HG03196 (cell line): ENCODE measurements around the gene RND2.
"Not testable (repeated sequence)": the region's sequence is repeated elsewhere in the genome, so short reads cannot be mapped to it uniquely, and the experiment has no call there.

ENCODE experiments used
- ATAC-seq: cut with Tn5 transposase; IDR thresholded peaks from one replicate; pipeline ENCODE4 v1.9.1; 2021; ENCODE audit not compliant: unreplicated experiment

Gene RND2, protein sequence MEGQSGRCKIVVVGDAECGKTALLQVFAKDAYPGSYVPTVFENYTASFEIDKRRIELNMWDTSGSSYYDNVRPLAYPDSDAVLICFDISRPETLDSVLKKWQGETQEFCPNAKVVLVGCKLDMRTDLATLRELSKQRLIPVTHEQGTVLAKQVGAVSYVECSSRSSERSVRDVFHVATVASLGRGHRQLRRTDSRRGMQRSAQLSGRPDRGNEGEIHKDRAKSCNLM

GRCh38 chr17:43024407-43025289 lies at the start of gene RND2:
TSS of gene RND2 (plus strand) at chr17:43025231. CDS start at chr17:43025348, 117 bp downstream.
- ATAC-seq = no peak

DNA sequence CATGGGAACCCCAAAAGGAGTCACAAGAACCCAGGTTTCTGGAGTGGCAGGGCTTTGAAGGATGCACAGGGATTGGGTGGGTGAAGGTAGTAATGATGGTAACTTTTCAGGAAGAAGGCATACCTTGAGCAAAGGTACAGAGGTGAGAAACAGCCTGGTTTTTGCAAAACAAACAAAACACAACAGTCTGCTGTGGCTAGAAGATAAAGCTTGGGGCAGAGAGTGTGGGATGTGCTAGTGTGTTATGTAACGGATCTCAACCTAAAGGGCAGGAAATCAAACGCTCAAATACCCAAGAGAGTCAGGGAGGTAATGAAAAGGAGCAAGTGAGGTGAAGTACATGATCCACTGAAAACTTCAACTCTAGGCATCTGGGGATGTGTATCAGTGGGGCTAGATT lies 49.8 kb upstream of the RND2 start:
- ATAC-seq = no peak

DNA sequence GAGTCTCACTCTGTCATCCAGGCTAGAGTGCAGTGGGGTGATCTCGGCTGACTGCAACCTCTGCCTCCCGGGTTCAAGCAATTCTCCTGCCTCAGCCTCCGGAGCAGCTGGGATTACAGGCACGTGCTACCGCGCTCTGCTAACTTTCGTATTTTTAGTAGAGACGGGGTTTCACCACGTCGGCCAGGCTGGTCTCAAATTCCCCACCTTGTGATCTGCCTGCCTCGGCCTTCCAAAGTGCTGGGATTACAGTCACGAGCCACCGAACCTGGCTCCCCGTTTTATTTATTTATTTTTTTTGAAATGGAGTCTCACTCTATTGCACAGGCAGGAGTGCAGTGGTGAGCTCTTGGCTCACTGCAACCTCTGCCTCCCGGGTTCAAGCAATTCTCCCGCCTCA lies 49.3 kb upstream of the RND2 start:
- not testable (repeated sequence) for ATAC-seq

DNA sequence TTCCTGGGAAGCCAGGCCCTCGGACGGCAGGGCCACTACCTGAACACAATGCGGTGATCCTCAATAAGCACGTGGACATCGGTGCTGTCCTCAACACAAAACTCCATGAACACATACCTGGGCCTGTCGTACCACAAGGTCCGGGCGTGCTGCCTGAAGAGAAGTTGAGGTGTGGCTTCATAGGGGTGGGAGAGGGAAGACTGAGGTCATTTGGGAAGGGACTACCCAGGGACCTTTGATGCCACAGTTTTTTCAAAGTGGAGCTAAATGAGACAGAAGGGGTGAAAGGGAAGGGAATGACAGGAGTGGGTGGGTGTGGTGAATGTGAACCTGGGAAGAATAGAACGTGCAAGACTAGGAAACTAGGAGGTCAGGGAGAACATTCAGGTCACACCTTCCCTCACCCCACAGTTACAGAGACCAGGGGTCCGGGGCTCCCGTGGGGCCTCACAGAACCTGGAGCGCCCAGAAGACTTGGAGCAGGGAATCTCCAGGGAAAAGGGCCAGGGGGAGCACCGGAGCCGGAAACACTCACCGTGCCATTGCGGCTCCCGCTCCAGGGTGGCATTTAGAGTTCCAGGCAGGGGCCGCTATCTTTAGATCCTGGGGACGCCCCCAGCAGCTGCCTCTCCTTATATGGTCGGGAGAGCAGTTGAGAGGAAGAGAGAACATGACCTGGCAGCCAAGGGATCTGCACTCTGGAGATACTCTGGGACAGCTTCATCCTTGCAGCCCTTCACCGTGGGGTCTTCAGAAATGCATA lies 45.3 kb upstream of the RND2 start, which contains the start of gene PTGES3L:
PTGES3L (minus strand) TSS at position 570 of the 763 bp plus-strand sequence; CDS start at position 543, 27 bp downstream.
- peak; percentile 30 for ATAC-seq

GRCh38 chr17:42980274-42980765 lies 44.7 kb upstream of the RND2 start, which contains the start of gene RUNDC1:
TSS of gene RUNDC1 (plus strand) at chr17:42980565. CDS start at chr17:42980577, 12 bp downstream.
- ATAC-seq = peak; percentile 71

GRCh38 chr17:42980766-42981397 lies 44.1 kb upstream of the RND2 start:
- peak; percentile 42 for ATAC-seq

DNA sequence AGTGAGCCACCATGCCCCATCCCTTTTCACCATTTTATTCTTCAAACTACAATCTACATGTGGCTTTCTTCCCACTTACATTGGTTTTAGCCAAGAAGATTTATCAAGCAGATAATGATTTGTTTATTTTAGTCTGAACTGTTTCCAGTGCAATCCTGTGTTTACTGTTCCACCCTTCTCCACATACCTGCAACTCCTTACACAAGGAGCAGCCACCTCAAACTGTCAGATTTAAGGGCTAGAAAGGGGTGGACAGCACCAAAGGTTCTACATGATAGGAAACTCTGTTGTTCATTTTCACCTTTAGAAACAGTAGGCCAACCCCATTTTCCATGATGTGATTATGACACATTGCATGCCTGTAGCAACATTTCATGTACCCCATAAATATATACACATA lies 42.8 kb upstream of the RND2 start:
- ATAC-seq = no peak

- peak; percentile 49 for ATAC-seq
Observed at GRCh38 chr17:42985225-42985624, 39.8 kb upstream of the RND2 start.

GRCh38 chr17:42989141-42989540 lies 35.9 kb upstream of the RND2 start:
- no peak for ATAC-seq

GRCh38 chr17:42989726-42990652 lies 35.0 kb upstream of the RND2 start:
- ATAC-seq = no peak

DNA sequence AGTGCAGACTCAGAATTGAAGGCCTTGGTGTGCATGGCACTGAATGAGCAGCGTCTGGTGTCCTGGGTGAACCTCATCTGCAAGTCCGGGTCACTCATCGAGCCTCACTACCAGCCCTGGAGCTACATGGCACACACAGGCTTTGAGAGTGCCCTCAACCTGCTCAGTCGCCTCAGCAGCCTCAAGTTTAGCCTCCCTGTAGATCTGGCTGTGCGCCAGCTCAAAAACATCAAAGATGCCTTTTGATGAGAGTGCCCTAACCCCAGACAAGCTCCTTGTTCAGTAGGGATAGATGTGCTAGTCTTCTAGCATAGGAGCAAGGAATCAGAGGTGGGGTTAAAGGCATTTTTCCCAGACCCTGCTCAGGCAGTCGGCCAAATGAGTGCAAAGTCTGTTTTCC lies 33.6 kb upstream of the RND2 start:
- no peak for ATAC-seq

GRCh38 chr17:42992872-42993271 lies 32.2 kb upstream of the RND2 start:
- no peak for ATAC-seq

DNA sequence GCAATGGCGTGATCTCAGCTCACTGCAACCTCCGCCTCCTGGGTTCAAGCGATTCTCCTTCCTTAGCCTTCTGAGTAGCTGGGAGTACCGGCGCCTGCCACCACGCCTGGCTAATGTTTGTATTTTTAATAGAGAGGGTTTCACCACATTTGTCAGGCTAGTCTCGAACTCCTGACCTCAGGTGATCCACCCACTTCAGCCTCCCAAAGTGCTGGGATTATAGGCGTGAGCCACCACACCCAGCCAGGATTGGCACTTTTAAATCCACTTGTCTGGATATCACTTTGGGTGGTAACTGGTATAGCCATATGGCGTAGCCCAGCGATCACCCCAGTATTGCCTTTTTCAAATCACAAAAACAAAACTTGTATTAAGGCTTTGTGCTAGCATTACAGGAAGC lies 31.1 kb upstream of the RND2 start:
- ATAC-seq = not testable (repeated sequence)

DNA sequence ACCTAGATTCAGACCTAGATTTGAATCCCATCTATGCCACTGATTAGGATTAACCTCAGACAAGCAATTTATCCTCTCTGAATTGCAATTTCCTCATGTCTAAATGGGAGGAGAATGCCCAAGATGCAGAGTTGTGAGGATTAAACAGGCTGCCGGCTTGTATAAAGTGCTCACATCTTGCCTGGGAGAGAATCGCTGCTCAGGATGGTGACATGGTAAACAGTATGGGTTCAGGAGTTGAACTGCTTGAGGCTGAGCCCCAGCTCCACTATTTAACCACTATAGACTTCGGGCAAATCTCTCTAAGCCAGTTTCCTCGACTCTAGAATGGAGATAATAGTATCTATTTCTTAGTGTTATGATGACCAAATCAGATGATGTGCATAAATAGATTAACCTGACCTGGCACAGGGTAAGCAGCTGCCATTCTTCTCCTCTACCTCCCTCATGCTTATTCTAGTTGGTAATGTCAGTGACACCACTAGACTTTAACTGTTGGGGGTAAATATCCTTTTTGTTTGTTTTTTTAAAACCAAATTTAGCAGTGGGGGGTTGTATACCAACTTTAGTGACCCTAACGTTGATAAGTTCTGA lies 27.5 kb upstream of the RND2 start:
- ATAC-seq = no peak

GRCh38 chr17:42997984-42998938 lies 26.8 kb upstream of the RND2 start, which contains the start of gene RPL27:
TSS of gene RPL27 (plus strand) at chr17:42998419. CDS start at chr17:42998751, 332 bp downstream.
- ATAC-seq = peak; percentile 92

- ATAC-seq = no peak
Observed at GRCh38 chr17:42999003-42999525, 26.0 kb upstream of the RND2 start.

DNA sequence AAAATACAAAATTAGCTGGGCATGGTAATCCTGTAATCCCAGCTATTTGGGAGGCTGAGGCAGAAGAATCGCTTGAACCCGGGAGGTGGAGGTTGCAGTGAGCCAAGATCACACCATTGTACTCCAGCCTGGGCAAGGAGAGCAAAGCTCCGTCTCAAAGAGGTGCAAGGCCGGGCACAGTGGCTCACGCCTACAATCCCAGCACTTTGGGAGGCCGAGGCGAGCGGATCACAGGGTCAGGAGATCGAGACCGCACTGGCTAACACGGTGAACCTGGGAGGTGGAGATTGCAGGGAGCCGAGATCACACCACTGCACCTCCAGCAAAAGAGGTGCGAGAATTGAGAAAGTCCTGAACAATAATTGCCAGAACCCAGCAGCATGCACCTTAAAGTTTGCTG lies 24.1 kb upstream of the RND2 start:
- ATAC-seq = not testable (repeated sequence)
